OCI-LY7 (cell line): ENCODE data around the gene ASB2.

Experiments
- EZH2phosphoT487 ChIP-seq: fragments of 200-600 bp; sonication (generic); IDR thresholded peaks from 2 replicates; pipeline ENCODE4 v1.6.1; 2018; ENCODE audit warnings: low read depth, borderline replicate concordance, mild to moderate bottlenecking, mixed run types, antibody characterized with exemption, low read length, moderate library complexity, mixed read lengths
- TF ChIP-seq, protein P1 (sequence below): fragments of 200-600 bp; sonication (generic); conservative IDR thresholded peaks from 2 replicates; pipeline ENCODE4 v1.5.1; 2014; ENCODE audit warnings: mild to moderate bottlenecking, antibody characterized with exemption, low read length, moderate library complexity, mixed read lengths

DNA sequence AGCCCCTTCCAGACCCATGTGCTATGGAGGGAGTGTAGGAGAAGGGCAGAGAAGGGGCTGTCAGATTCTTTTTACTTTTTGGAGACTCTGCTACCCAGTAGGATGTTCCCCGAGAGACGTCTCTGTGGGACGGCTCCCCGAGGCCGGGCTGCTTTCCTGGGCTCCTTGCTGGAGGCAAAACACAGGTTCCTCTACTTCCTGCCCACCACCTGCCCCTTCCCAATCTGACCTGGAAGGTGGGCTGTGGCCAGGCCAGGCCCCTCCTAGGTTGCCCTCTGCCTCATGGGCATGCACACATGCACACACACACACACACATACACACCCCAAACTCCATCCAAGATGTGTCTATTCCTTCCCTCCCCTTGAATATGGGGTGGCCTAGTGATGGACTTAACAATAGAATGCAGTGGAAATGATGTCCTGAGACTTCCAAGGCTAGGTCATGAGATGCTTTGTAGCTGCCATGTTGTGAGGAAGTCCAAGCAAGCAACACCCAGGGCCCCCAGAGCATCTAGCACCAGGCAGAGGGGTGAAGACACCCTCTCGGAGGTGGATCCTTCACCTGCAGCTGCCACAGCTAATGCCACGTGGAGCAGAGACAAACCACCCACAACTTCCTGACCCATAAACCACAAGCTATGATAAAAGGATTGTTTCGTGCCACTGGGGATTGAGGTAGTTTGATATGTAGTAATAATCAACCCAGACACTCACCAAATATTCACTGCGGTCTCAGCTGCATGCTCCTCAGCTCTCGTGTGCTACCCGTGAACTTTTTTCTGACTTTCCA lies 1.6 kb upstream of the ASB2 start:
- TF ChIP-seq, protein P1, sequence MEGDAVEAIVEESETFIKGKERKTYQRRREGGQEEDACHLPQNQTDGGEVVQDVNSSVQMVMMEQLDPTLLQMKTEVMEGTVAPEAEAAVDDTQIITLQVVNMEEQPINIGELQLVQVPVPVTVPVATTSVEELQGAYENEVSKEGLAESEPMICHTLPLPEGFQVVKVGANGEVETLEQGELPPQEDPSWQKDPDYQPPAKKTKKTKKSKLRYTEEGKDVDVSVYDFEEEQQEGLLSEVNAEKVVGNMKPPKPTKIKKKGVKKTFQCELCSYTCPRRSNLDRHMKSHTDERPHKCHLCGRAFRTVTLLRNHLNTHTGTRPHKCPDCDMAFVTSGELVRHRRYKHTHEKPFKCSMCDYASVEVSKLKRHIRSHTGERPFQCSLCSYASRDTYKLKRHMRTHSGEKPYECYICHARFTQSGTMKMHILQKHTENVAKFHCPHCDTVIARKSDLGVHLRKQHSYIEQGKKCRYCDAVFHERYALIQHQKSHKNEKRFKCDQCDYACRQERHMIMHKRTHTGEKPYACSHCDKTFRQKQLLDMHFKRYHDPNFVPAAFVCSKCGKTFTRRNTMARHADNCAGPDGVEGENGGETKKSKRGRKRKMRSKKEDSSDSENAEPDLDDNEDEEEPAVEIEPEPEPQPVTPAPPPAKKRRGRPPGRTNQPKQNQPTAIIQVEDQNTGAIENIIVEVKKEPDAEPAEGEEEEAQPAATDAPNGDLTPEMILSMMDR = no peak
- no peak for TF ChIP-seq EZH2phosphoT487
